ENCODE data around the gene RBM17. TPM values are rescaled to one million over a fixed set of nuclear protein-coding genes. Genes with fewer than 3 reads are reported as not detected.

RBM17 gene
- total RNA-seq, 1 experiment from 2014 or later = 65.4 TPM

GRCh38 chr10:6146013-6146785 lies 57.4 kb downstream of the RBM17 start:
- no peak for ATAC-seq
- intact Hi-C loops (cut with micrococcal nuclease; ENCODE audit: unreplicated experiment) = loop anchor here (5.0 kb wide), 1 partner anchor 56 kb away; the partner anchor contains the start of gene PFKFB3
- ChIA-PET POLR2A (no interaction called here), CTCF (no interaction called here)
- Histone ChIP-seq H3K27me3 (ENCODE audit: control insufficient read depth, insufficient read depth, low read length) (no peaks in the 10 kb centered on the region), H3K4me3 (ENCODE audit: low read depth in 2 of 2, low read length in 2 of 2) (peak overlapping the region; percentile 65 to 77), H3K36me3 (ENCODE audit: control insufficient read depth, insufficient read depth, low read length) (no peaks in the 10 kb centered on the region; the same call in 1 of the 2 replicates), H3K9me3 (ENCODE audit: control insufficient read depth, insufficient read depth, low read depth, low read length) (no peaks in the 10 kb centered on the region), H3K27ac (ENCODE audit: low read length) (0 out of 2 replicates have a peak overlapping the region, but pooled peaks have one; percentile 39), H3K4me1 (ENCODE audit: control insufficient read depth, insufficient read depth, low read length) (peaks cover 6% of the 10 kb centered on the region)
- BruUV-seq (replicated peaks) = TSS peak; percentile 56
- in situ Hi-C loops (cut with HindIII; ENCODE audit: low pct_unique_long_range_greater_than_20kb, low sequenced_read_pairs) = no loop called here
- no peak for TF ChIP-seq SIN3A (IDR thresholded peaks at IDR 0.05; ENCODE audit: borderline replicate concordance, insufficient read depth, low read depth, low read length)
- no peak for TF ChIP-seq POLR2AphosphoS5 (IDR thresholded peaks at IDR 0.05; ENCODE audit: low read depth, low read length)
- no peak for TF ChIP-seq CTCF (IDR thresholded peaks at IDR 0.05)
- no peak for TF ChIP-seq TCF7L2 (IDR thresholded peaks at IDR 0.05; ENCODE audit: low read depth, low read length)
- no peak for TF ChIP-seq REST (IDR thresholded peaks at IDR 0.05; ENCODE audit: insufficient read depth in 1 of 2, low read depth in 2 of 2, low read length in 1 of 2)
- DNase-seq (ENCODE audit: low read depth, low spot score) = no peak

- ChIA-PET CTCF (interaction anchor here (0.9 kb wide), 1 partner anchor 56 kb away, joined by 3 read pairs; the partner anchor contains the start of gene PFKFB3), POLR2A (no interaction called here)
- no TSS peak for BruUV-seq (replicated peaks)
- H3K27ac ChIP-seq (ENCODE audit: low read length) = no peak overlapping the region
- intact Hi-C loops (cut with micrococcal nuclease; ENCODE audit: unreplicated experiment) (loop anchor here (5.0 kb wide), 1 partner anchor 55 kb away; the partner anchor contains the start of gene PFKFB3), in situ Hi-C loops (cut with HindIII; ENCODE audit: low pct_unique_long_range_greater_than_20kb, low sequenced_read_pairs) (no loop called here)
- DNase-seq (ENCODE audit: low read depth, low spot score) (no peak), ATAC-seq (no peak)
- H3K36me3 ChIP-seq (ENCODE audit: control insufficient read depth, insufficient read depth, low read length) = no peaks in the 10 kb centered on the region; the same call in 1 of the 2 replicates
- H3K4me1 ChIP-seq (ENCODE audit: control insufficient read depth, insufficient read depth, low read length) = peaks cover 6% of the 10 kb centered on the region
- H3K4me3 ChIP-seq (ENCODE audit: low read depth in 2 of 2, low read length in 2 of 2) = no peak overlapping the region
- H3K27me3 ChIP-seq (ENCODE audit: control insufficient read depth, insufficient read depth, low read length) = no peaks in the 10 kb centered on the region
- TF ChIP-seq POLR2AphosphoS5 (IDR thresholded peaks at IDR 0.05; ENCODE audit: low read depth, low read length) = no peak
- no peak for TF ChIP-seq CTCF (IDR thresholded peaks at IDR 0.05)
- no peak for TF ChIP-seq TCF7L2 (IDR thresholded peaks at IDR 0.05; ENCODE audit: low read depth, low read length)
- TF ChIP-seq REST (IDR thresholded peaks at IDR 0.05; ENCODE audit: insufficient read depth in 1 of 2, low read depth in 2 of 2, low read length in 1 of 2) = no peak
- H3K9me3 ChIP-seq (ENCODE audit: control insufficient read depth, insufficient read depth, low read depth, low read length) = no peaks in the 10 kb centered on the region
Observed at GRCh38 chr10:6146921-6147320, 58.1 kb downstream of the RBM17 start.

Data from Panc1 (cell line).